HepG2 (cell line): ENCODE measurements around the gene MADCAM1. TPM values are rescaled to one million over a fixed set of nuclear protein-coding genes. Genes with fewer than 3 reads are reported as not detected.

Experiments
- CENPT ChIP-seq: sonication (generic); formaldehyde crosslinking; IDR thresholded peaks from 2 replicates; pipeline ENCODE4 v1.8.0; 2022; ENCODE audit warnings: low read depth, mild to moderate bottlenecking, moderate library complexity, missing genetic modification reagents
- TAF15 ChIP-seq: fragments of 200-400 bp; formaldehyde crosslinking; IDR thresholded peaks from one replicate; pipeline ENCODE4 v1.6.1; 2018; ENCODE audit warnings: mild to moderate bottlenecking, low read depth, low read length; ENCODE audit not compliant: poor library complexity, severe bottlenecking
- ZFP91 ChIP-seq: sonication (generic); formaldehyde crosslinking; IDR thresholded peaks from 2 replicates; pipeline ENCODE4 v1.9.0; 2022; ENCODE audit warnings: missing genetic modification reagents, mild to moderate bottlenecking, borderline replicate concordance
- ZKSCAN1 ChIP-seq: fragments of 150-350 bp; IDR thresholded peaks from 2 replicates; pipeline ENCODE4 v1.6.1; 2014; ENCODE audit warnings: low read length
- ZMYM2 ChIP-seq: sonication (generic); formaldehyde crosslinking; IDR thresholded peaks from 2 replicates; pipeline ENCODE4 v1.8.0; 2022; ENCODE audit warnings: mild to moderate bottlenecking, missing genetic modification reagents
- ZNF142 ChIP-seq: sonication (generic); formaldehyde crosslinking; IDR thresholded peaks from 2 replicates; pipeline ENCODE4 v1.4.0; 2020; ENCODE audit warnings: missing genetic modification reagents
- ZNF577 ChIP-seq: sonication (generic); formaldehyde crosslinking; IDR thresholded peaks from 2 replicates; pipeline ENCODE4 v1.4.0; 2020; ENCODE audit warnings: mild to moderate bottlenecking, low read depth, missing genetic modification reagents, borderline replicate concordance
- polyA plus RNA-seq, 8 experiments: library from polyadenylated mRNA; depleted of rRNA in 3 of 8; stranded (reverse) in 7 of 8; unstranded in 1 of 8; fragments of >200 nt; fragmentation: Illumina TruSeq in 4 of 8; extraction: Trizol in 4 of 8; gene quantifications; 2 replicates each; pipeline versions ENCODE4 v1.2.1 to v1.2.3, GENCODE V29; 2011 to 2016; ENCODE audit warnings: low read depth in 4 of 8, missing spikeins in 1 of 8, mixed read lengths in 1 of 8; ENCODE audit not compliant: insufficient read depth in 1 of 8
- total RNA-seq, 5 experiments: library from RNA; depleted of rRNA; stranded (reverse); fragments of >200 nt; fragmentation: Illumina TruSeq; extraction: Trizol; gene quantifications; 2 replicates each; pipeline ENCODE4 v1.2.3, GENCODE V29; 2016; ENCODE audit warnings: low read depth in 1 of 5
- TF ChIP-seq, protein P1 (sequence below): IDR thresholded peaks from 2 replicates; pipeline ENCODE4 v1.6.1; 2018; ENCODE audit warnings: missing genetic modification reagents

MADCAM1 gene
- total and polyA plus RNA-seq, 2 of the 13 experiments (the other 11 are each of a cell fraction or from before 2014, with no cell fraction given): 0.29 to 0.33 TPM

GRCh38 chr19:513368-514165 is 17.3 kb downstream of the MADCAM1 start (continued):
- TF ChIP-seq, protein P1, sequence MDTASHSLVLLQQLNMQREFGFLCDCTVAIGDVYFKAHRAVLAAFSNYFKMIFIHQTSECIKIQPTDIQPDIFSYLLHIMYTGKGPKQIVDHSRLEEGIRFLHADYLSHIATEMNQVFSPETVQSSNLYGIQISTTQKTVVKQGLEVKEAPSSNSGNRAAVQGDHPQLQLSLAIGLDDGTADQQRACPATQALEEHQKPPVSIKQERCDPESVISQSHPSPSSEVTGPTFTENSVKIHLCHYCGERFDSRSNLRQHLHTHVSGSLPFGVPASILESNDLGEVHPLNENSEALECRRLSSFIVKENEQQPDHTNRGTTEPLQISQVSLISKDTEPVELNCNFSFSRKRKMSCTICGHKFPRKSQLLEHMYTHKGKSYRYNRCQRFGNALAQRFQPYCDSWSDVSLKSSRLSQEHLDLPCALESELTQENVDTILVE (CRISPR knock-in tag): no peak
- TF ChIP-seq ZFP91 (CRISPR knock-in tag) (no peak), TAF15 (no peak), ZKSCAN1 (peak; percentile 85), ZNF142 (CRISPR knock-in tag) (no peak), ZNF577 (CRISPR knock-in tag) (no peak), ZMYM2 (peak; percentile 84), CENPT (no peak)
